Measurements from ENCODE around the gene ZNF511.

DNA sequence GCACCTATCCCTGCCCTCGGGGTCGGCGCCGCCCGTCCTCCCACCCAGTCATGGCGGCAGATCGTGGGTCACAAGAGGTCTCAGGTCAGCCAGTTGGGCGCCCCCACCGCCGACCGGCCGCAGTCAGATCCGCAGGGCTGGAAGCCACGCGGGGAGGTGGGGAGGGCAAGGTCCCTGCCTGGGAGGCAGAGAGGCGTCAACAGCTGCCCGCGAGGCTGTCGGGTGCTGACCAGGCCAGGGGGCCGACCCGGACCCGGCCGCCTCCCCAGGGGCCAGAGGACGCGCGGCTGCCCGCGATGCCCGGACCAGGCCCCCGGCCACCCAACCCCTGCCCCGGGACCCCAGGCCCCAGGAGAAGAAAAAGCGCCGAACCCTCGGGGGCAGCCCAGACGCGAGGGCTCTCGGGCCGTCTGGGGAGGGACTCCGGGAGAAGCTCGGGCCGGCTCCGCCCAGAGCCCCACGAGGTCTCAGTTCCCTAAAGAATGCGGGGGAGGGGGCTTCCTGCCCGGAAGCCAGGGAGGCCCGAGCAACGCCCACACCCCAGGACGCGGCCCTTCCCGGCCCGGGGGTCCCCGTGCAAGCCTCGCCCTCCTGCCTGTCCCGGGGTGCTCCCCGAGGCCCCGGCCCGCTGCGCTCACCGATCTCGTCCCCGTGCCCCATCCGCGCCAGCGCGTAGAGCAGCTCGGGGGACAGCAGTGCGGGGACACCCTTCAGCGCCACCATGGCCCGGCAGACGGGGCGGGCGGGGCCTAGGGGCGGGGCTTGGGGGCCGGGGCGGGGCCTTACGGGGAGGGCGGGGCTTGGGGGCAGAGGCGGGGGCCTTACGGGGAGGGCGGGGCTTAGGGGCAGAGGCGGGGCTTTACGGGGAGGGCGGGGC is 48.8 kb downstream of the ZNF511 start, which contains the start of gene FUOM:
- TF ChIP-seq, protein P1, sequence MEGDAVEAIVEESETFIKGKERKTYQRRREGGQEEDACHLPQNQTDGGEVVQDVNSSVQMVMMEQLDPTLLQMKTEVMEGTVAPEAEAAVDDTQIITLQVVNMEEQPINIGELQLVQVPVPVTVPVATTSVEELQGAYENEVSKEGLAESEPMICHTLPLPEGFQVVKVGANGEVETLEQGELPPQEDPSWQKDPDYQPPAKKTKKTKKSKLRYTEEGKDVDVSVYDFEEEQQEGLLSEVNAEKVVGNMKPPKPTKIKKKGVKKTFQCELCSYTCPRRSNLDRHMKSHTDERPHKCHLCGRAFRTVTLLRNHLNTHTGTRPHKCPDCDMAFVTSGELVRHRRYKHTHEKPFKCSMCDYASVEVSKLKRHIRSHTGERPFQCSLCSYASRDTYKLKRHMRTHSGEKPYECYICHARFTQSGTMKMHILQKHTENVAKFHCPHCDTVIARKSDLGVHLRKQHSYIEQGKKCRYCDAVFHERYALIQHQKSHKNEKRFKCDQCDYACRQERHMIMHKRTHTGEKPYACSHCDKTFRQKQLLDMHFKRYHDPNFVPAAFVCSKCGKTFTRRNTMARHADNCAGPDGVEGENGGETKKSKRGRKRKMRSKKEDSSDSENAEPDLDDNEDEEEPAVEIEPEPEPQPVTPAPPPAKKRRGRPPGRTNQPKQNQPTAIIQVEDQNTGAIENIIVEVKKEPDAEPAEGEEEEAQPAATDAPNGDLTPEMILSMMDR (IDR thresholded peaks at IDR 0.05), result no peak
- no peak for TF ChIP-seq ZFX (IDR thresholded peaks at IDR 0.05; ENCODE audit: borderline replicate concordance)
